ENCODE data around the gene SORCS2.

DNA sequence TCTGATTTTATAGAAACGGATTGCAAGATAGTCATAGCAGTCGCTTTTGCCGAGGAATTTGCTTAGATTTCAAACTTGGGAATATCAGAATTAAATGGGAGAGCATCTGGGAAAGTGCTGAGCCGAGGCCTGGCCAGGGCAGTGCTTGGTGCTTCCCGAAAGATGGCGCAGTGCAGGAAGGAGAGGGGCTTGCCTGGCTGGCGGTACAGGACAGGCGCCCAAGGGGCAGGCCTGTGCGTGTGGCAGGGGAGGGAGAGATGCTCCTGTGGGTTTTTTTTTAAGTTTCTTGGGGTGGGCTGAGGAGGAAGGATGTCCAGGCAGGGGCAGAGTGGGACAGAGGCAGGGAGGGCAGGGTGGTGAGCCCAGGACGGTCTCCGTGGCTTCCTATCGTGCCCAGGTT is 506.2 kb downstream of the SORCS2 start:
- TF ChIP-seq, protein P1, sequence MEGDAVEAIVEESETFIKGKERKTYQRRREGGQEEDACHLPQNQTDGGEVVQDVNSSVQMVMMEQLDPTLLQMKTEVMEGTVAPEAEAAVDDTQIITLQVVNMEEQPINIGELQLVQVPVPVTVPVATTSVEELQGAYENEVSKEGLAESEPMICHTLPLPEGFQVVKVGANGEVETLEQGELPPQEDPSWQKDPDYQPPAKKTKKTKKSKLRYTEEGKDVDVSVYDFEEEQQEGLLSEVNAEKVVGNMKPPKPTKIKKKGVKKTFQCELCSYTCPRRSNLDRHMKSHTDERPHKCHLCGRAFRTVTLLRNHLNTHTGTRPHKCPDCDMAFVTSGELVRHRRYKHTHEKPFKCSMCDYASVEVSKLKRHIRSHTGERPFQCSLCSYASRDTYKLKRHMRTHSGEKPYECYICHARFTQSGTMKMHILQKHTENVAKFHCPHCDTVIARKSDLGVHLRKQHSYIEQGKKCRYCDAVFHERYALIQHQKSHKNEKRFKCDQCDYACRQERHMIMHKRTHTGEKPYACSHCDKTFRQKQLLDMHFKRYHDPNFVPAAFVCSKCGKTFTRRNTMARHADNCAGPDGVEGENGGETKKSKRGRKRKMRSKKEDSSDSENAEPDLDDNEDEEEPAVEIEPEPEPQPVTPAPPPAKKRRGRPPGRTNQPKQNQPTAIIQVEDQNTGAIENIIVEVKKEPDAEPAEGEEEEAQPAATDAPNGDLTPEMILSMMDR (conservative IDR thresholded peaks at IDR 0.05; ENCODE audit: low read depth, low read length), result no peak
- TF ChIP-seq EZH2phosphoT487 (IDR thresholded peaks at IDR 0.05; ENCODE audit: borderline replicate concordance, low read length) (no peak), EZH2 (IDR thresholded peaks at IDR 0.05; ENCODE audit: low read length, unreplicated experiment) (no peak)

All from PC-3 (cell line).